Measurements from ENCODE around the gene SAMD11.

SAMD11 gene

DNA sequence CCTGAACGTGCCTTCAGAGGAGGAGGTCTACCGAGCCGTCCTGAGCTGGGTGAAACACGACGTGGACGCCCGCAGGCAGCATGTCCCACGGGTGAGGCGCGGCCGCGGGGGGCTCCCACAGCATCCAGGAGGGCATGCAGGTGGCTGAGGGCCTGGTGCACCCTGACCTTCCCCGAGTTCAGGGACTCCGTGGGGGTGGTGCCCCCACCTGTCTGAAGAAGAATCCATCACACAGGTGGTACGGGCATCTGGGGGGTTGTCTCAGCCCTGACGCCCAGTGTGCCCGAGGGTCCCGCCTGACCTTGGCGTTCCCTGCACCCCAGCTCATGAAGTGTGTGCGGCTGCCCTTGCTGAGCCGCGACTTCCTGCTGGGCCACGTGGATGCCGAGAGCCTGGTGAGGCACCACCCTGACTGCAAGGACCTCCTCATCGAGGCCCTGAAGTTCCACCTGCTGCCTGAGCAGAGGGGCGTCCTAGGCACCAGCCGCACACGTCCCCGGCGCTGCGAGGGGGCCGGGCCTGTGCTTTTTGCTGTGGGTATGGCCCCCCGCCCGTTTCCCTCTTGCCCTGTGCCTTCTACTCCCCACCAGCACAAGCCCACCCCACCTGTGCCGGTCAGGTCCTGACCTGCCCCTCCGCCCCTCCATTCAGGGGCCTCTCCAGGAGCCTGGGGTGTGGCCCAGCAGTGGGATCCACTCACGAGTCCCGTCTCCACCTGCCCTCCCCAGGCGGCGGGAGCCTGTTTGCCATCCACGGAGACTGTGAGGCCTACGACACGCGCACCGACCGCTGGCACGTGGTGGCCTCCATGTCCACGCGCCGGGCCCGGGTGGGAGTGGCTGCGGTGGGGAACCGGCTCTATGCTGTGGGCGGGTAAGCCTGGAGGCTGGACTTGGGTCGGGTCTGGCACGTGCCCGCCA is 38.9 kb downstream of the SAMD11 start:
- DNase-seq (ENCODE audit: low read depth, low spot score): no peak

DNA sequence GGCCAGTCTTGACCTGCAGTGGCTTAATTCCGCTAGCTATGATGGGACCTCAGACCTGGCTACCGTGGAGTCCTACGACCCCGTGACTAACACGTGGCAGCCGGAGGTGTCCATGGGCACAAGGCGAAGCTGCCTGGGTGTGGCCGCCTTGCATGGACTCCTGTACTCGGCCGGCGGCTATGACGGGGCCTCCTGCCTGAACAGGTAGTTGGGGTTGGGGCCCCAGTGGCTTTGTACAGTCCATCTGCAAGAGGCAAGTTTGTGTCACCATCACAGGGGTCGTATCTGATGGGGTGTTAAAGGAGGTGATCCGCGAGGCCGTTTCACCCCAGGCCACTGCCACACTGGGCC is 39.6 kb downstream of the SAMD11 start:
- DNase-seq (ENCODE audit: low read depth, low spot score): no peak

DNA sequence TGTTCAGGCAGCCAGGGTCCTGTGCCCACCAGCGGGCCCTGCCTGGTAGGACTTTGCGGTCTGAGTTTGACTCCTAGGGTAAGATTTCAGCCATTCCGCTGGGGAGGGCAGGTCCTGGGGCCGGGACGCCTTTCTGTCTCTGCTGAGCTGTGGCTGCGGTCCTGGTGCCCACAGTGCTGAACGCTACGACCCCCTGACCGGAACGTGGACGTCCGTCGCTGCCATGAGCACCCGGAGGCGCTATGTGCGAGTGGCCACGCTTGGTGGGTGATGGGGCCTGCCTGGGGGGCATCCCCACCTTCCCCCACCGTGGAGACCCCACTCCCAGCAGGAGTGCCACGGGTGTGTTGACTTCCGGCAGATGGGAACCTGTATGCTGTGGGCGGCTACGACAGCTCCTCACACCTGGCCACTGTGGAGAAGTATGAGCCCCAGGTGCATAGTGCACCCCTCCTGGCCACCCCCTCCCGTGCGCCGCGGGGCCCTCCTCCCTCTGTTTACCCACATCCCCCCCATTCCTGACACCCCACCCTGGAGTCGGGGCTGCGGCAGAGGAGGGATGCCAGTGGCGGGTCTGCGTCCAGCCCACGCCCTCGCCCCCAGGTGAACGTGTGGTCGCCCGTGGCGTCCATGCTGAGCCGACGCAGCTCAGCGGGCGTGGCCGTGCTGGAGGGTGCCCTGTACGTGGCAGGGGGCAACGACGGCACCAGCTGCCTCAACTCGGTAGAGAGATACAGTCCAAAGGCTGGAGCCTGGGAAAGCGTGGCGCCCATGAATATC is 40.2 kb downstream of the SAMD11 start:
- no peak for DNase-seq (ENCODE audit: low read depth, low spot score)

DNA sequence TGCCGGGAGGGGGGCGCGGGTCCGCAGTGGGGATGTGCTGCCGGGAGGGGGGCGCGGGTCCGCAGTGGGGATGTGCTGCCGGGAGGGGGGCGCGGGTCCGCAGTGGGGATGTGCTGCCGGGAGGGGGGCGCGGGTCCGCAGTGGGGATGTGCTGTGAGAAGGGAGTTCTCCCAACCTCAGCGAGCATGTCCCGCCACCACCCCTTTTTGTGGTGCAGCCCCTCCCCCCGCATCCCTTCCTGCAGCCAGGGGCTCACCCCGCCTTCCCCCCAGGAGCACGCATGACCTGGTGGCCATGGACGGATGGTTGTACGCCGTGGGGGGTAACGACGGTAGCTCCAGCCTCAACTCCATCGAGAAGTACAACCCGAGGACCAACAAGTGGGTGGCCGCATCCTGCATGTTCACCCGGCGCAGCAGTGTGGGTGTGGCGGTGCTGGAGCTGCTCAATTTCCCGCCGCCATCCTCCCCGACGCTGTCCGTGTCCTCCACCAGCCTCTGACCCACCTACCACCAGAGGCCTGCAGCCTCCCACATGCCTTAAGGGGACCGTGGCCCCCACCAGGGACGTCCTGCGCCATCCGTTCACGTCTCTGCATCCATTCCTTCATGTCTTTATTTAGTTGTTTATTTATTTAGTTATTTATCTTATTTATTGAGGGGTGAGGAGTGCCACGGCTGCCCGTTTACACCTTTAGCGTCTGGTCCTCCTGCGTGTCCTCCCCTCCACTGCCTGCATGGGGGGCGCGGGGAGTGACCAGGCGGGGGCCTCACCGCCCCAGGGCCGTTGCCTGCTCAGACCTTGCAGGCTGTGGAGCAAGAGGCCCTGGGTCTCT is 41.2 kb downstream of the SAMD11 start:
- DNase-seq (ENCODE audit: low read depth, low spot score): no peak

DNA sequence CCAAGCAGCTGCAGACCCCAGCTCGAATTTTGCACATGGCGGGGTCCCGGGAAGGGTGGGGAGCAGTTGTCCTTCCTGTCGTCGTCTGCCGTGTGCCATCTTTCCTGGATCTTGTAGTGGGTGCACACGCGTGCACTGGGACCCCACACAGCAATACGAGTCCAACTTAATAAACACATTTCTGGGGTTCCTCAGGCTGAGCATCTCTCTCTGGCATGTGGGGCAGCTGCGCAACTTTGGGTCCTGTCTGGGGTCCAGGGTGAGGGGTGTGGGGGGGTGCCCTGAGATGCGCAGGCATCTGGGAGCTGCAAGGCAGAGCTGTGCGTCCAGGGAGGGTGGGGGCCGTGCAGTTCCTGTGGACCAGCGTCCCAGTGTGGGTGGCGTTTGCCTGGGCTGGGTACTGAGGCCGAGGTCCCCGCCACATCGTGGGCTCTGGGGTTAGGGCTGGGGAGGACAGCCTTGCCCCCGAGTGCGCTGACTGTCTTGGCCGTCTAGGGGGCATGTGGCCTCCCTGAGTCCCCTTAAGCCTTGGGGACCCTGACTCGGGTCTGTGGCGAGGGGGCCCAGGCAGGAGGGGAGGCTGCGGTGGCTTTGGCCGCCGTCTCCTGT is 41.9 kb downstream of the SAMD11 start:
- no peak for DNase-seq (ENCODE audit: low read depth, low spot score)

DNA sequence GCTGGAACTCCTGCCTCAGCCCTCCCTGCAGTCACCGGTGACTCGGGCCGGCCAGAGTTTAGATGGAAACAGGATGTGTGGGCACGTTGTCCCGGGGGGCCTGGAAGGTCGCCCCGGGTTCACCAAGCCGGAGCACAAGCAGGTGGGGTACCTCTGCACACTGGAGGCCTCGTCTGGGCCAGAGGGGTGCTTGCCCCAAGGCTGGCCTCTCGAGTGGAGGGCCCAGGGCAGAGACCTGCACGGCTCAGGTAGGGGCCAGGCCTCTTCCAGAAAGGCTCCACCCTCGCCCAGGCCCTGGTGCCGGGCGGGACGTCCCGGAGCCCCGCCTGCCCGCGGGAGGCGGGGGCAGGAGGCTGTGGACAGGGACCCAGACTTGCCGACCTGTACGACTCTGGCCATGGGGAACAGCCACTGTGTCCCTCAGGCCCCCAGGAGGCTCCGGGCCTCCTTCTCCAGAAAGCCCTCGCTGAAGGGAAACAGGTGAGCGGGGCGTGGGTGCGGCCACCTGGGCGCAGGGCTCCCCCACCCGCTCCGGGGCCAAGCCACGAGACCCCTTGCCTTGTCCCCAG is 42.5 kb downstream of the SAMD11 start, which contains the start of gene PLEKHN1:
Gene PLEKHN1 (plus strand): TSS at position 348 of the 569 bp plus-strand sequence. CDS start 50 bp downstream, at position 398.
- DNase-seq (ENCODE audit: low read depth, low spot score): peak; percentile 51

DNA sequence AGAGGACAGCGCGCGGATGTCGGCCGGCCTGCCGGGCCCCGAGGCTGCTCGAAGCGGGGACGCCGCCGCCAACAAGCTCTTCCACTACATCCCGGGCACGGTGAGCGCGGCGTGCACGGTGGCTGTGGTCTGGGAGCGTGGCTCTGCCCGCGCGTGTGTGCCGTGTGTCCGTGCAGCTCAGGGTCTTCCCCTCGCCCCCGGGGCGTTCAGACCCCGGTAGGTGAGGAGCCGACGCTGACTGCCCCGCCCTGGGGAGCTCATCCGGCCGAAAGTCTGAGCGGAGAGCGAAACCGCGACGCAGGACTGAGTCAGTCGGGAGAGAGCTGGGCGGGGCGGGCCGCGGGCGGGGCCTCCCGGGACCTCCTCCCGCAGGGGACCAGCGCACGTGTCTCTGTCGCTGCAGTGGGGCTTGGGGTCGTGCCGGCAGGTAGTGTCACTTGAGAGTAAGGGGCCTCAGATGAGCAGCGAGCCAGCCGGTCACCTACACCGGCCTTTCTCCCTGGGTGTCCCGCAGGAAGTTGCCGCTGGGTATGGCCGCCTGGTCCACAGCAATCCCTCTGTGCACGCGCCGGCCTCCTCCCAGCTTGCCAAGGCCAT is 43.1 kb downstream of the SAMD11 start:
- peak; percentile 55 for DNase-seq (ENCODE audit: low read depth, low spot score)

DNA sequence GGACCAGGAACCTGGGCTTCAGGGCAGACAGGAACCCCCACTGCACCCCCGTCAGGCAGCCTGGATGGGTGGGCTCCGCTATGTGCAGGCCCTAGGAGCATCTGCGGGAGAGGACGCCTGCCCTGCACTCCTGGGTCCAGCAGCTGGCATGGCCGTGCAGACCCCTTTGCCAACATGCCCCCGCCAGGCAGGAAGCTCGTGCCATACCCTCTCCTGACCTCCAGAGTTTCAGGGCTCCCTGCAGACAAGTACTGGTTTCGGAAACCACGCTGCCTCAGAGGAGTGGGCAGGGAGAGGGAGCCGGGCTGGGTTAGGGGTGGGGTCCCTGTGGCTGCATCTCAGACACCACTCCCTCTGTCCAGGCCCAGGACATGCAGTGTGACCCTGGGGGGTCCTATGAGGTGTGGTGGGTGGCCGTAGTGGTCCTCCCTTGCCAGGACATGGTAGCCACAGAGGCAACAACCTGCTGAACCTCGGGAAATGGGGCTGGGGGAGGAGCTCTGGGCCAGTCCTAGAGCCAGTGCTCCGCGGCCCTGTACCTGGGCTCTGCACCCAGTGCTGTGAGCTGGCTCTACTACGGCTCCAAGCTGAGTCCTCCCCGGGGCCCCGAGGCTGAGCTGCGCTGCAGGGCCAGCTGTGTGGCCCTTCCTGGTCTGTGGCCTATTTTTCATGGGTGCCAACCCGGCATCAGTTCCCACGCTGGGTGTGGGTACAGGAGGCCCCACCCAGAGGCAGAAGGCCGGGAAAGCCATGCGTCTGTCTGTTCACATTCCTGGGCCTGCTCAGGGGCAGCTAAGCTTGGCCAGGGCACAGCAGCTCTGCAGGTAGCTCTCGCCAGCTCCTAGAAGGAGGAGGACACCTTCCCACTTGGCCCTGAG is 44.0 kb downstream of the SAMD11 start:
- no peak for DNase-seq (ENCODE audit: low read depth, low spot score)

DNA sequence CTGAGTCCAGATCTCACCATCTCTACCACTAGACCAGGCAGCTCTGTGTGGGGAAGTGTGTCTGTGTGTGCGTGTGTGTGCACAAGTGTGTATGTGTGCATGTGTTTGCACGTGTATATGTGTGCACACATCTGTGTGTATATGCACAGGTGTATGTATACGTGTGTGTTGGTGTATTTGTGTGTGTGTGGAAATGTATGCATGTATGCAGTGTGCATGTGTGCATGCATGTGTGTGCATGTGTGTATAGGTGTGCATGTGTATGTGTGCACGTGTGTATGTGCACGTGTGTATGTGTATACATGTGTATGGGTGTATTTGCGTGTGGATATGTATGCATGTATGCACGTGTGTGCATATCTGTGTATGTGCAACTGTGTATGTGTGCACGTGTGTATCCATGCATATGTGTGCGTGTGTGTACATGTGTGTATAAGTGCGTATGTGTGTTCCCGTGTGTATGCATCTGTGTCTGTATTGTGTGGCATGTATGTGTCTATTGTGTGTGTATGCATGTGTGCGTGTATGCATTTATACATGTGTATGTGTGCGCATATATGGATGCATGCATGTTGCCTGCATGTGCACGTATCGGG is 45.6 kb downstream of the SAMD11 start:
- DNase-seq (ENCODE audit: low read depth, low spot score): no peak

DNA sequence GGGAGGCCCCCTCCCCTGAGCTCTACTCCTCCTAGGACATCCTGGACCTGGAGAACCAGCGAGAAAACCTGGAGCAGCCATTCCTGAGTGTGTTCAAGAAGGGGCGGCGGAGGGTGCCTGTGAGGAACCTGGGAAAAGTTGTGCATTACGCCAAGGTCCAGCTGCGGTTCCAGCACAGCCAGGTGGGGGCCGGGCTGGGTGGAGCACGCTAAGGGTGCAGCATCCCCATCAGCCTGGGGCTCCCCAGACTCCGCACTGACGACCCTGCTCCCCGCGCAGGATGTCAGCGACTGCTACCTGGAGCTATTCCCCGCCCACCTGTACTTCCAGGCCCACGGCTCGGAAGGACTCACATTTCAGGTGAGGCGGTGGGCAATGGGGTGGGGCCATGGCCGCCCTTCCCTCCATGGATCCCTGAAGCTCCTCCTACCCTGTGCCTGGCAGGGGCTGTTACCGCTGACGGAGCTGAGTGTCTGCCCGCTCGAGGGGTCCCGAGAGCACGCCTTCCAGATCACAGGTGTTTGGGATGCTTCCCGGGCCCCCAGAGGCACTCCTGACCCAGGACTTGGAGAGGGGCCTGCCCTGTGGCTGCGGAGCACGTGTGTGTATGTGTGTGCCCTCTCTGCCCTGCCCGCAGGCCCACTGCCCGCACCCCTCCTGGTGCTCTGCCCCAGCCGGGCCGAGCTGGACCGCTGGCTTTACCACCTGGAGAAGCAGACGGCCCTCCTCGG is 46.7 kb downstream of the SAMD11 start:
- DNase-seq (ENCODE audit: low read depth, low spot score): peak; percentile 28

DNA sequence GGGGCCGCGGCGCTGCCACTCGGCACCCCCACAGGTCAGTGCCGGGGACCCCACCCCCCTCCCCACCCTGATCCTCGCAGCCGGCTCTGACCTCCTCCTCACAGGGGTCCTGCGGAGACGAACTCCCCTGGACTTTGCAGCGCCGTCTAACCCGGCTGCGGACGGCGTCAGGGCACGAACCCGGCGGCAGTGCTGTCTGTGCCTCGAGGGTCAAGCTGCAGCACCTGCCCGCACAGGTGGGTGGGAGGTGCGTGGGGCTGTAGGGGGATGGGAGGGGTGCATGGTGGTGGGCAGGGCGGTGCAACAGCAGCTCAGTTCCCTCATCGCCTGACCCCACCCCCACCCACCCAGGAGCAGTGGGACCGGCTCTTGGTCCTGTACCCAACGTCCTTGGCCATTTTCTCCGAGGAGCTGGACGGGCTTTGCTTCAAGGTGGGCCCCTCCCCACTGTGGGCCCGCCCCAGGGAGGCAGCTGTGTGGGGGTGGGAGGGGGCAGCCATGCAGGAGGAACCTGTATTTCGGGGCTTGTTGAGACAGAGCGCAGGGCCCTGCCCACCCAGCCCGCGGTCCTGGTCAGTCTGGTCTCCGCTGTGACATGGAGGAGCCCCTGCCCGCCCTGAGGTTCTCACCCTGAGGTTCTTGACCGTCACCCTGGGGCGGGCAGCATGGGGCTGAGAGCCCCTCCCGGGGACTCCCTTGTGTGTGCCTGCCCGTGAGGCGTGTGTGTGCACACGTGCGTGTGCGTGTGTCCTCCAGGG is 47.4 kb downstream of the SAMD11 start:
- no peak for DNase-seq (ENCODE audit: low read depth, low spot score)

DNA sequence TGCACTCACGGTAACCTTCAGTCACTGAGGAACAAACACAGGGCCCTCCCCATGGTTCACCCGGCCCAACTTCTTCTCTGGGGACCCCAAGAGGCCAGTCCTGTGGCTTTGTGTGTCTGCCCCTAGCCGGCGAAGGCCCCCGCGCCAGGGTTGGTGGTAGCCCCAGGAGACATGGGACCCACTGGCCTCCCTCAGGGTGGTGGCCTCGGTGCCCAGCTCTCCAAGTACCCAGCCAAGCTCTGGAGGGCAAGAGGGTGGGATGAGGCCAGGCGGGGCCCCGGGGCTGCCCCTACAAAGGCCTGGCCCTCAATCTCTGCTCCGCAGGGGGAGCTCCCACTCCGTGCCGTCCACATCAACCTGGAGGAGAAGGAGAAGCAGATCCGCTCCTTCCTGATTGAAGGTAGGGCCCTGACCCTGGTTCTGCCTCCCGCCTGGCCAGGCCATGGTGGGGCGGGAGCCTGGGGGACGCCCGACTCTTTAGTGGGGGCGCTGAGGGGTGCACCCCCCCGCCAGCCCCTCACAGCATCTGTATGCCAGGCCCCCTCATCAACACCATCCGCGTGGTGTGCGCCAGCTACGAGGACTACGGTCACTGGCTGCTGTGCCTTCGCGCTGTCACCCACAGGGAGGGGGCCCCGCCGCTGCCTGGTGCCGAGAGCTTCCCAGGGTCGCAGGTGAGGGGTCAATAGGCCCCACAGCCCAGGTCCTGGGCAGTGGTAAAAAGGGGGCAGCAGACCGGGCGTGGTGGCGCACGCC is 48.2 kb downstream of the SAMD11 start:
- no peak for DNase-seq (ENCODE audit: low read depth, low spot score)

DNA sequence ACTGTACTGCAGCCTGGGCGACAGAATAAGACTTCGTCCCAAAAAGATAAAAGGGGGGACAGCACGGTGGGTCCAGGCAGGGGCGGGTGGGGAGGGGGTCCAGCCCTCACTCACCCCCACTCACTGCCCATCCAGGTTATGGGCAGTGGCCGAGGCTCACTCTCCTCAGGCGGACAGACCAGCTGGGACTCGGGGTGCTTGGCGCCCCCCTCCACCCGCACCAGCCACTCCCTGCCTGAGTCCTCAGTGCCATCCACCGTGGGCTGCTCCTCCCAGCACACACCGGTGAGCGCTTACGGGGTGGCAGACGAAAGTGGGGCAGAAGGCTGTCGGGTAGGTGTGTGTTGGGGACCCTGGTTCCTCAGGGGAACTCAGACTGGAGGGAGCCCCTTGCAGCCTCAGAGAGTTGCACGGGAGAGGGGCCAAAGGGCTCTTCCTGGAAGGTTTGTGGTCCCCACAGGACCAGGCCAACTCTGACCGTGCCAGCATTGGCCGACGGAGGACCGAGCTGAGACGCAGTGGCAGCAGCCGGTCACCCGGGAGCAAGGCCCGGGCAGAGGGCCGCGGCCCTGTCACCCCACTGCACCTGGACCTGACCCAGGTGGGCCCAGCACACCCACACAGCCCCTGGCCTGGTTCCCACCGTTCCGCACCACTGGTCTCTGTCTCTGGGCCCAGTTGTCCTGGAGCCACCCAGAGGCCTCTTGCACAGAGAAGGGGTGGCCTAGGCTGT is 49.2 kb downstream of the SAMD11 start:
- no peak for DNase-seq (ENCODE audit: low read depth, low spot score)

DNA sequence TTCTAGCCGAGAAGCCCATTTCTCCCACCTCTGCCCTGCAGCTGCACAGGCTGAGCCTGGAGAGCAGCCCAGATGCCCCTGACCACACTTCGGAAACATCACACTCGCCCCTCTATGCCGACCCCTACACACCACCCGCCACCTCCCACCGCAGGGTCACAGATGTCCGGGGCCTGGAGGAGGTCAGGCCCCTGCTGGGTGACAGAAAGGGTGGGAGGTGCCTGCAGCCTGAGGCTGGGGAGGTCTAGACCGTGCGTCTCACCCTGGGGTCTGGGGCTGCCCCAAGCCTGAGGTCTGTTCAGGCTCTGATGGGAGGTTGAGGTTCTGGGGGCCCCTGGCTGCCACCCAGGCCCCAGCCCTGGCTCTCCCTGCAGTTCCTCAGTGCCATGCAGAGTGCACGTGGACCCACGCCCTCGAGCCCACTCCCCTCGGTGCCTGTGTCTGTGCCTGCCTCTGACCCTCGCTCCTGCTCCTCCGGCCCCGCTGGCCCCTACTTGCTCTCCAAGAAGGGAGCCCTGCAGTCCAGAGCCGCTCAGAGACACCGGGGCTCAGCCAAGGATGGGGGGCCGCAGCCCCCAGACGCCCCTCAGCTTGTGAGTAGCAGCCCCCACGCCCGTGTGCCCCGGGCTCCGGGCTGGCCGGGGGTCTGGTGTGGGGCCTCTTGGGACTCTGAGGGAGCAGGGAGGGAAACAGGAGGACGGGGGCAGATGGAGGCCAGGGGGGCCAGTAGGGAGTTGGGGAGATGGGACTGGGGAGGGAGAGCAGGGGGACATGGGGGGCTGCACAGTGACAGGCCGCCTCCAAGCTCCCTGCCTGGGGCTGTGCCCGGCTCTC is 50.0 kb downstream of the SAMD11 start:
- no peak for DNase-seq (ENCODE audit: low read depth, low spot score)

DNA sequence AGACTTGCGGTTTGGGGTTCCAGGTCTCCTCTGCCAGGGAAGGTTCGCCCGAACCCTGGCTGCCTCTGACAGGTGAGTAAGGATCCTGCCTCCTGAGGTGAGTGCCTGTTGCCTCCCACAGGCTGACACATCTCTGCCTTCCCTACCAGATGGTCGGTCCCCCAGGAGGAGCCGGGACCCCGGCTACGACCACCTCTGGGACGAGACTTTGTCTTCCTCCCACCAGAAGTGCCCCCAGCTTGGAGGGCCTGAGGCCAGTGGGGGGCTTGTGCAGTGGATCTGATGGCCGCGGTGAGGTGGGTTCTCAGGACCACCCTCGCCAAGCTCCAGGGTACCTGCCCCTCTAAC is 50.5 kb downstream of the SAMD11 start:
- no peak for DNase-seq (ENCODE audit: low read depth, low spot score)
